SK-N-SH (cell line): ENCODE data around the gene RCAN1. TPM values are rescaled to one million over a fixed set of nuclear protein-coding genes. Genes with fewer than 3 reads are reported as not detected.

Experiments
- CTCF ChIA-PET: fragments of 300-600, 350-600 bp; formaldehyde crosslinking; extraction: SDS; loops from one replicate; lab custom pipeline; 2021; lab: Yijun Ruan, JAX
- POLR2A ChIA-PET: fragments of 350-600 bp; sonication (Branson Sonifier 250); formaldehyde crosslinking; extraction: SDS; loops from one replicate; lab custom pipeline; 2020; ENCODE audit warnings: antibody characterized with exemption, inconsistent platforms; lab: Yijun Ruan, JAX
- DNase-seq: peaks from one replicate; pipeline ENCODE4 v3.0.0; 2012
- H2AFZ ChIP-seq: fragments of 200-600 bp; sonication (generic); 2 replicates; pipeline ENCODE4 v1.8.1; 2016; ENCODE audit warnings: antibody characterized with exemption, mild to moderate bottlenecking, low read depth
- H3F3A ChIP-seq: fragments of 200-600 bp; sonication (generic); replicated peaks from 2 replicates; pipeline ENCODE3; 2016; ENCODE audit warnings: antibody characterized with exemption, mild to moderate bottlenecking; ENCODE audit not compliant: insufficient read depth
- H3K27ac ChIP-seq, 2 experiments: fragments of 200-500 bp in 1 of 2; fragments of 200-600 bp in 1 of 2; sonication (Bioruptor generic) in 1 of 2; sonication (generic), shearing (Covaris generic) in 1 of 2; 2 replicates each; pipeline versions ENCODE4 v1.5.1 to v1.6.1; 2014 to 2016; ENCODE audit warnings: low read depth in 2 of 2, inconsistent platforms in 1 of 2, low read length in 1 of 2, mild to moderate bottlenecking in 1 of 2, mixed read lengths in 1 of 2
- H3K27me3 ChIP-seq: fragments of 200-600 bp; sonication (generic), shearing (Covaris generic); 2 replicates; pipeline ENCODE4 v1.6.1; 2016; ENCODE audit warnings: mixed run types; ENCODE audit not compliant: insufficient read depth
- H3K36me3 ChIP-seq, 2 experiments: fragments of 200-500 bp in 1 of 2; fragments of 200-600 bp in 1 of 2; sonication (Bioruptor generic) in 1 of 2; sonication (generic) in 1 of 2; replicated peaks in 1 of 2; 2 replicates each; pipeline versions ENCODE3 to v1.5.1; 2014 to 2016; ENCODE audit warnings: low read length in 1 of 2, mild to moderate bottlenecking in 1 of 2; ENCODE audit not compliant: insufficient read depth in 2 of 2, control insufficient read depth in 1 of 2
- H3K4me1 ChIP-seq, 2 experiments: fragments of 200-500 bp in 1 of 2; fragments of 200-600 bp in 1 of 2; sonication (Bioruptor generic) in 1 of 2; sonication (generic), shearing (Covaris generic) in 1 of 2; 2 replicates each; pipeline versions ENCODE4 v1.5.1 to v1.6.1; 2014 to 2016; ENCODE audit warnings: low read depth in 1 of 2, low read length in 1 of 2, mixed run types in 1 of 2; ENCODE audit not compliant: insufficient read depth in 2 of 2, control insufficient read depth in 1 of 2
- H3K4me2 ChIP-seq: fragments of 200-600 bp; sonication (generic), shearing (Covaris generic); 2 replicates; pipeline ENCODE4 v1.6.1; 2017; ENCODE audit warnings: mixed run types
- H3K4me3 ChIP-seq, 2 experiments: fragments of 200-500 bp in 1 of 2; fragments of 200-600 bp in 1 of 2; sonication (Bioruptor generic) in 1 of 2; sonication (generic), shearing (Covaris generic) in 1 of 2; 2 replicates each; pipeline versions ENCODE4 v1.5.1 to v1.8.1; 2014 to 2016; ENCODE audit warnings: low read depth in 2 of 2, inconsistent platforms in 1 of 2, low read length in 1 of 2, mild to moderate bottlenecking in 1 of 2, mixed read lengths in 1 of 2, moderate library complexity in 1 of 2
- H3K79me2 ChIP-seq: fragments of 200-600 bp; sonication (generic); 2 replicates; pipeline ENCODE4 v1.8.1; 2017; ENCODE audit warnings: mild to moderate bottlenecking; ENCODE audit not compliant: insufficient read depth
- H3K9ac ChIP-seq: fragments of 200-600 bp; sonication (generic); 2 replicates; pipeline ENCODE4 v1.6.1; 2017; ENCODE audit warnings: mixed run types
- H3K9me2 ChIP-seq: fragments of 200-600 bp; sonication (generic); 2 replicates; pipeline ENCODE4 v1.6.1; 2017; ENCODE audit warnings: mixed run types
- H3K9me3 ChIP-seq: fragments of 200-600 bp; sonication (generic); 2 replicates; pipeline ENCODE4 v1.6.1; 2017; ENCODE audit warnings: mixed run types, mild to moderate bottlenecking, moderate library complexity
- H4K20me1 ChIP-seq: fragments of 200-600 bp; sonication (generic); 2 replicates; pipeline ENCODE4 v1.6.1; 2017; ENCODE audit warnings: mild to moderate bottlenecking, mixed run types; ENCODE audit not compliant: insufficient read depth
- CTCF ChIP-seq: fragments of 200-600 bp; sonication (generic); IDR thresholded peaks from 2 replicates; pipeline ENCODE4 v1.6.1; 2017; ENCODE audit warnings: antibody characterized with exemption, mild to moderate bottlenecking, moderate library complexity
- ELF1 ChIP-seq: IDR thresholded peaks from 2 replicates; pipeline ENCODE4 v1.4.0; 2012
- FOSL2 ChIP-seq: IDR thresholded peaks from 2 replicates; pipeline ENCODE4 v1.4.0; 2012; ENCODE audit warnings: low read depth, mild to moderate bottlenecking, moderate library complexity, borderline replicate concordance
- FOXM1 ChIP-seq: IDR thresholded peaks from 2 replicates; pipeline ENCODE4 v1.4.0; 2012; ENCODE audit warnings: low read depth, mild to moderate bottlenecking
- GATA2 ChIP-seq: sonication (generic); formaldehyde crosslinking; IDR thresholded peaks from 2 replicates; pipeline ENCODE4 v1.5.0; 2020; ENCODE audit warnings: mild to moderate bottlenecking, missing genetic modification reagents
- MAX ChIP-seq: IDR thresholded peaks from 2 replicates; pipeline ENCODE4 v1.4.0; 2012; ENCODE audit warnings: low read depth
- NRF1 ChIP-seq: IDR thresholded peaks from 2 replicates; pipeline ENCODE4 v1.6.1; 2012; ENCODE audit warnings: low read depth, mild to moderate bottlenecking, low read length
- RAD21 ChIP-seq: IDR thresholded peaks from 2 replicates; pipeline ENCODE4 v1.6.1; 2012; ENCODE audit warnings: mild to moderate bottlenecking, low read length
- RCOR1 ChIP-seq: fragments of 150-350 bp; IDR thresholded peaks from 2 replicates; pipeline ENCODE4 v1.6.1; 2017; ENCODE audit warnings: antibody characterized with exemption, low read length
- TCF12 ChIP-seq: IDR thresholded peaks from 2 replicates; pipeline ENCODE4 v1.4.0; 2012
- TEAD4 ChIP-seq: IDR thresholded peaks from 2 replicates; pipeline ENCODE4 v1.4.0; 2012; ENCODE audit warnings: mild to moderate bottlenecking, borderline replicate concordance; ENCODE audit not compliant: insufficient read depth
- WGBS: methylation state at CpG from one replicate; pipeline ENCODE4 v1.1.6; 2017; ENCODE audit warnings: low lambda C conversion rate; 5-methylcytosine and 5-hydroxymethylcytosine counted together
- polyA plus RNA-seq, 3 experiments: library from polyadenylated mRNA; depleted of rRNA; stranded (reverse); fragments of >200 nt; gene quantifications; 2 replicates each; pipeline ENCODE4 v1.2.3, GENCODE V29; 2012
- TF ChIP-seq, protein P1 (sequence below): IDR thresholded peaks from 2 replicates; pipeline ENCODE4 v1.4.0; 2012; ENCODE audit warnings: low read depth, borderline replicate concordance
- TF ChIP-seq, protein P2 (sequence below): IDR thresholded peaks from 2 replicates; pipeline ENCODE4 v1.6.1; 2012; ENCODE audit warnings: mild to moderate bottlenecking, low read depth, low read length, moderate library complexity

RCAN1 gene
- polyA plus RNA-seq, 1 of the 3 experiments (the other 2 are of a cell fraction) = 16.7 TPM

GRCh38 chr21:34602061-34602460 lies 12.9 kb downstream of the RCAN1 start:
- Histone ChIP-seq H3K27ac (no peak overlapping the region), H3K4me1 (peaks cover 3 to 5% of the 10 kb centered on the region in 2 experiments; a peak in 2 of 4 replicates), H3K4me3 (no peak overlapping the region), H3K36me3 (no peaks in the 10 kb centered on the region), H3F3A (no peaks in the 10 kb centered on the region), H3K4me2 (no peak overlapping the region), H3K9me2 (no peaks in the 10 kb centered on the region), H2AFZ (no peak overlapping the region), H3K79me2 (no peaks in the 10 kb centered on the region), H3K9ac (no peak overlapping the region), H3K27me3 (no peaks in the 10 kb centered on the region), H3K9me3 (no peaks in the 10 kb centered on the region), H4K20me1 (no peaks in the 10 kb centered on the region)
- DNase-seq = no peak
- ChIA-PET POLR2A (no interaction called here), CTCF (interaction anchor here (1.0 to 2.8 kb wide), 17 partner anchors 9 to 678 kb away, joined by 3 to 61 read pairs (median 7); partner anchors contain the start of gene RCAN1)
- no peak for TF ChIP-seq CTCF
- TF ChIP-seq NRF1 = no peak
- no peak for TF ChIP-seq TCF12
- no peak for TF ChIP-seq MAX
- TF ChIP-seq RCOR1 = no peak
- TF ChIP-seq FOSL2 = no peak
- TF ChIP-seq ELF1 = no peak
- no peak for TF ChIP-seq GATA2
- TF ChIP-seq TEAD4 = no peak
- TF ChIP-seq, protein P1, sequence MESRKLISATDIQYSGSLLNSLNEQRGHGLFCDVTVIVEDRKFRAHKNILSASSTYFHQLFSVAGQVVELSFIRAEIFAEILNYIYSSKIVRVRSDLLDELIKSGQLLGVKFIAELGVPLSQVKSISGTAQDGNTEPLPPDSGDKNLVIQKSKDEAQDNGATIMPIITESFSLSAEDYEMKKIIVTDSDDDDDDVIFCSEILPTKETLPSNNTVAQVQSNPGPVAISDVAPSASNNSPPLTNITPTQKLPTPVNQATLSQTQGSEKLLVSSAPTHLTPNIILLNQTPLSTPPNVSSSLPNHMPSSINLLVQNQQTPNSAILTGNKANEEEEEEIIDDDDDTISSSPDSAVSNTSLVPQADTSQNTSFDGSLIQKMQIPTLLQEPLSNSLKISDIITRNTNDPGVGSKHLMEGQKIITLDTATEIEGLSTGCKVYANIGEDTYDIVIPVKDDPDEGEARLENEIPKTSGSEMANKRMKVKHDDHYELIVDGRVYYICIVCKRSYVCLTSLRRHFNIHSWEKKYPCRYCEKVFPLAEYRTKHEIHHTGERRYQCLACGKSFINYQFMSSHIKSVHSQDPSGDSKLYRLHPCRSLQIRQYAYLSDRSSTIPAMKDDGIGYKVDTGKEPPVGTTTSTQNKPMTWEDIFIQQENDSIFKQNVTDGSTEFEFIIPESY = no peak
- TF ChIP-seq, protein P2, sequence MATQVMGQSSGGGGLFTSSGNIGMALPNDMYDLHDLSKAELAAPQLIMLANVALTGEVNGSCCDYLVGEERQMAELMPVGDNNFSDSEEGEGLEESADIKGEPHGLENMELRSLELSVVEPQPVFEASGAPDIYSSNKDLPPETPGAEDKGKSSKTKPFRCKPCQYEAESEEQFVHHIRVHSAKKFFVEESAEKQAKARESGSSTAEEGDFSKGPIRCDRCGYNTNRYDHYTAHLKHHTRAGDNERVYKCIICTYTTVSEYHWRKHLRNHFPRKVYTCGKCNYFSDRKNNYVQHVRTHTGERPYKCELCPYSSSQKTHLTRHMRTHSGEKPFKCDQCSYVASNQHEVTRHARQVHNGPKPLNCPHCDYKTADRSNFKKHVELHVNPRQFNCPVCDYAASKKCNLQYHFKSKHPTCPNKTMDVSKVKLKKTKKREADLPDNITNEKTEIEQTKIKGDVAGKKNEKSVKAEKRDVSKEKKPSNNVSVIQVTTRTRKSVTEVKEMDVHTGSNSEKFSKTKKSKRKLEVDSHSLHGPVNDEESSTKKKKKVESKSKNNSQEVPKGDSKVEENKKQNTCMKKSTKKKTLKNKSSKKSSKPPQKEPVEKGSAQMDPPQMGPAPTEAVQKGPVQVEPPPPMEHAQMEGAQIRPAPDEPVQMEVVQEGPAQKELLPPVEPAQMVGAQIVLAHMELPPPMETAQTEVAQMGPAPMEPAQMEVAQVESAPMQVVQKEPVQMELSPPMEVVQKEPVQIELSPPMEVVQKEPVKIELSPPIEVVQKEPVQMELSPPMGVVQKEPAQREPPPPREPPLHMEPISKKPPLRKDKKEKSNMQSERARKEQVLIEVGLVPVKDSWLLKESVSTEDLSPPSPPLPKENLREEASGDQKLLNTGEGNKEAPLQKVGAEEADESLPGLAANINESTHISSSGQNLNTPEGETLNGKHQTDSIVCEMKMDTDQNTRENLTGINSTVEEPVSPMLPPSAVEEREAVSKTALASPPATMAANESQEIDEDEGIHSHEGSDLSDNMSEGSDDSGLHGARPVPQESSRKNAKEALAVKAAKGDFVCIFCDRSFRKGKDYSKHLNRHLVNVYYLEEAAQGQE = no peak
- no peak for TF ChIP-seq RAD21
- no peak for TF ChIP-seq FOXM1
- 89% methylated on average over 4 of the region's 4 CpGs for WGBS
